DMS53 (cell line): ENCODE results near the gene BDKRB2.

Experiments
- DNase-seq: peaks from one replicate; lab custom pipeline; 2025; lab: John Stamatoyannopoulos, UW

BDKRB2 gene

GRCh38 chr14:96198430-96199130 lies 6.1 kb upstream of the BDKRB2 start:
- no peak for DNase-seq

GRCh38 chr14:96201157-96201556 lies 3.5 kb upstream of the BDKRB2 start:
- no peak for DNase-seq

- DNase-seq: no peak
These were observed 2.7 kb upstream of the BDKRB2 start for GRCh38 chr14:96201965-96202364.

- DNase-seq: no peak
These were observed 2.1 kb upstream of the BDKRB2 start for GRCh38 chr14:96202441-96203094.

GRCh38 chr14:96203116-96203515 lies 1.5 kb upstream of the BDKRB2 start:
- peak; percentile 46 for DNase-seq

DNA sequence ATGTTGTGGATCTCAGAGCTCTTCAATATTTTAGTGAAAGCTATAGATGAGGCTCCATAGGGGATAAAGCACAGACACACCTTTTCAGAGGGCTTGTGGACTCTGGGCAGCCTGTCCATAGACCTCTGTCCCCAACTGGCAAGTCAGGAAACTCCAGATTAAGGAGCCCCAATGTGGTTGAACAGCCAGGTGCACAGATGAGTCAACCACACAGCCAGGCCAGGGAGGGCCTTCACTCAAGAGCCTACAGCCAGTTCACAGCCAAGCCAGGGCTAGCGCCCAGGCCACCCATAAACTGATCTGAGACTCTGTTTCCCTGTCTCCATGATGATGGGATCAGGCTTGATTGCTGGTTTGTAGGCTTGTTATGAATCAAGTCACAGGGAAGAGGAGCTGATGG lies 1.0 kb upstream of the BDKRB2 start:
- peak; percentile 82 for DNase-seq

GRCh38 chr14:96205059-96205977 lies 679 bp downstream of the BDKRB2 start:
- peak; percentile 70 for DNase-seq

DNA sequence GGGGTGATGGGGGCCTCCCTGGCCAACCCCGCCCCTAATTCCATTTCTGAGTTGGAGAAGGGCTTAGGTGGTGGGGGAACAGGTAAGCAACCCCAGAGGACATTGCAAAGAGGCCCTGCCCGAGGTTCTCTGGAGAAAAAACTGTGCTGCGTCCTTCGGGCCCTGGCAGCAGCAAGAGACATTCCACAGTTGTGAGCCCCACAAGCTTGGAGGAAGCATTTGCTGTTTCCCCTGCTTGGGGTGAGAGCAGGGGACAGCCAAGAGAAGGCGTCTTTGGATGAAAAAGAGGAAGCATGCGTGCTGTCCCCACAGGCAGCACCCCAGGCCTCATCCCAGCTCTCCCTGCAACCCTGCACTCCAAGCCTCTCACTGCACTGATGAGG lies 1.3 kb downstream of the BDKRB2 start:
- no peak for DNase-seq

DNA sequence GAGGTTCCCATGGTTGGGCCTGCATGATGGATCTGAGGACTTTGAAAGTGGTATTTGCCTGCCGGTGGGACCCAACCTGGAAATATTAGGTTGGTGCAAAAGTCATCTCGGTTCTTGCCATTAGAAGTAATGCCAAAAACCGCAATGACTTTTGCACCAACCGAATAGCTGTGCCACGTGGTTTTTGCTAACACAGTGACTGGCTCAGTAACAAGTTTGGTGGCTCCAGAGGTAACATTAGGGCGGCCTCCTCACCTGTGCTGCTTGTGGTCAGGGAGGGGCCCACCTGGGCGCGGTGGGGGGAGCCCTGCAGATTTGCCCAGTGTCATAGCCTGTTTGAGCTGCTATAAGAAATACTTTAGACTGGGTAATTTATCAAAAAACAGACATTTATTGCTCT lies 1.8 kb downstream of the BDKRB2 start:
- DNase-seq: peak; percentile 13

GRCh38 chr14:96207686-96208085 lies 3.0 kb downstream of the BDKRB2 start:
- no peak for DNase-seq

GRCh38 chr14:96208739-96209138 lies 4.1 kb downstream of the BDKRB2 start:
- DNase-seq: no peak

DNA sequence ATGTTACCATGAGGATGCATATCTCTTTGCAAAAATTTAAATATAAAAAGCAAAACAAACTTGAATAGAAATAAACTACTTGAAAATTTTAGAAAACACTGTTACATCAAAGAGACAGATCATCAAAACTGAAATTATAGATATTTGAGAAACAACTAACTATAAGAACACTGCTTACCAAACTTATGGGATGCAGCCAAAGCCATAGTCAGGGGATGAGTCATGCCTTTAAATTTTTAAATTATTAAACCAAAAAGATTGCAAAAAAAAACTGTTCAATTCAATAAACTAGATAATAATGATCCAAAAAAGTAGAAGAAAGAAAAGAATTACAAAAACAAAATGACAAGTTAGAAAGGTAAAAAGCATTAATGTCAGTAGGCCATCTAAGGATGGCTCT lies 7.5 kb downstream of the BDKRB2 start:
- no peak for DNase-seq

DNA sequence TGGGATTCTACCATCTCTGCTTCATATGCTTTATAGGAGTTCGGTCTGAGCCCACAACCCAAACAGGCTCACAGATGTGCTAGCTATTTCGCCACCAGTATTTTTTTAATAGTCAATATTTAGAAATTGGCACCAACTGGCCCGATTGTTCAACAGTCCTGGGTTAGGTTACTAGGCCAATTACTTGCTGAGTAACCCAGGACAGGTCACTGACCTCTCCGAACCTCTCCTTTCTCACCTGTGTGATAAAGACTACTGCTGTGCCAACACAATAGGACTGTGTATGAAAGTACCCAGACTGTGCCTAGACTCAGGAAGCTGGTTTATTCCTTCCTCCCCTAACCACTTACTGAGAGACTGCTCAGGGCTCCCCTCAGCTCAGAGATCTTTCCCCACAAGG lies 8.3 kb downstream of the BDKRB2 start:
- no peak for DNase-seq

- no peak for DNase-seq
These were observed 9.3 kb downstream of the BDKRB2 start for GRCh38 chr14:96213871-96214465.

GRCh38 chr14:96214793-96215192 lies 10.2 kb downstream of the BDKRB2 start:
- no peak for DNase-seq

GRCh38 chr14:96215452-96216244 lies 11.0 kb downstream of the BDKRB2 start:
- no peak for DNase-seq

- no peak for DNase-seq
These were observed 12.0 kb downstream of the BDKRB2 start for GRCh38 chr14:96216627-96217026.

- DNase-seq: peak; percentile 27
These were observed 12.8 kb downstream of the BDKRB2 start for GRCh38 chr14:96217376-96217913.

- no peak for DNase-seq
These were observed 16.5 kb downstream of the BDKRB2 start for GRCh38 chr14:96221109-96221650.

- DNase-seq: no peak
These were observed 17.2 kb downstream of the BDKRB2 start for GRCh38 chr14:96221841-96222240.
